Measurements from ENCODE around the gene WFIKKN1.

DNA sequence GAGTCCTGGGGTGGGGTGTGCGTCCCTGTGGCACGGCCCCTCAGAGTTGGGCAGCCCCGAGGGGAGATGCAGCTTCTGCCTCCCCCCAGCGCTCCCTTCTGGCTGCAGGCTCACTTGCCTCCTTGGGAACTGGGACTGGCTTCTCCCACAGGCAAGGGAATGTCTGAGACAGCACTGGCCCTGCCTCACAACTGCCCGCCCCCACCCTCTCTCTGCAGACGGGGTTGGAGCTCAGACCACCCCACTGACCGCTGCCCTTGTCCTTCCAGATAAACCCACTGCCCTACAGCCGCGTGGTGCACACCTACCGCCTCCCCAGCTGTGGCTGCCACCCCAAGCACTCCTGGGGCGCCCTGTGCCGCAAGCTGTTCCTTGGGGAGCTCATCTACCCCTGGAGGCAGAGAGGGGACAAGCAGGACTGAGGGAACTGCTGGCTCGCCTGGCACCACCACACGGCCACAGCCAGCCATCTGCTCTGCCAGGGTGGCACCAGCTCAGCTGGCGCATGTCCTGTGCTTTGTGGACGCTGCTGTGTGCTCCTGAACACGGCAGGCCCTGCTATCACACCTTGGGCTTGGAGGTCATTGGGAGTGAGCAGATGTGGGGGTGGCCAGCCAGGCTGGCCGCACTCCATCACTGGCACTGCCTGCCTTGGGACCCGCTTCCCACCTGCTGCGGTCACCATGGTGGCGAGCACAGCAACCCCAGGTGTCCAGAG is 48.0 kb upstream of the WFIKKN1 start:
- TF ChIP-seq CTCF (IDR thresholded peaks at IDR 0.05; ENCODE audit: poor library complexity): no peak
- TF ChIP-seq EZH2 (IDR thresholded peaks at IDR 0.05; ENCODE audit: borderline replicate concordance): no peak
